HepG2 (cell line): ENCODE data around the gene MECR. TPM values are rescaled to one million over a fixed set of nuclear protein-coding genes. Genes with fewer than 3 reads are reported as not detected.

ENCODE experiments used
- ATAC-seq: fragments of 200-7000 bp; cut with Tn5 transposase; 3 replicates; pipeline ENCODE4 v1.9.1; 2020; ENCODE audit warnings: mild to moderate bottlenecking, moderate library complexity
- BruUV-seq: library from RNA; stranded (reverse); fragments of 400-500 nt; replicated peaks from 2 replicates; lab custom pipeline; 2021; lab: Mats Ljungman, UMichigan
- CTCF ChIA-PET: fragments of 300-600 bp; formaldehyde crosslinking; extraction: SDS; loops from one replicate; lab custom pipeline; 2021; ENCODE audit warnings: low total read pairs, inconsistent platforms, low intra/inter-chr PET ratio; lab: Yijun Ruan, JAX
- POLR2A ChIA-PET: fragments of 350-600 bp; sonication (Branson Sonifier 250); formaldehyde crosslinking; loops from one replicate; lab custom pipeline; 2020; ENCODE audit warnings: antibody characterized with exemption, inconsistent platforms; lab: Yijun Ruan, JAX
- DNase-seq: peaks from one replicate; pipeline ENCODE4 v3.0.0-alpha.2; 2015; ENCODE audit warnings: low spot score
- FAIRE-seq: peaks from 3 replicates; lab custom pipeline; 2011; peaks lifted over from hg19 to GRCh38; lab: Jason Lieb, UNC
- H2AFZ ChIP-seq: one replicate; pipeline ENCODE4 v1.6.1; 2011; ENCODE audit warnings: low read length, inconsistent platforms
- H3K27ac ChIP-seq: fragments of 300-600 bp; 3 replicates; pipeline ENCODE4 v1.8.0; 2011; ENCODE audit warnings: mixed run types, mild to moderate bottlenecking, mixed read lengths, low read length, inconsistent platforms; ENCODE audit not compliant: insufficient read depth; ENCODE audit errors: extremely low read length
- H3K27me3 ChIP-seq, 2 experiments: fragments of 200-600 bp in 1 of 2; 2 replicates in 1 of 2; 3 replicates in 1 of 2; pipeline versions ENCODE4 v1.6.0 to v1.8.0; 2011; ENCODE audit warnings: low read length in 2 of 2, mild to moderate bottlenecking in 2 of 2, moderate library complexity in 2 of 2, inconsistent platforms in 1 of 2; ENCODE audit not compliant: insufficient read depth in 2 of 2, control insufficient read depth in 1 of 2
- H3K36me3 ChIP-seq, 2 experiments: fragments of 200-600 bp in 1 of 2; replicated peaks in 1 of 2; 2 replicates in 1 of 2; 3 replicates in 1 of 2; pipeline versions ENCODE4 v1.5.1 to v1.8.0; 2011; ENCODE audit warnings: low read length in 2 of 2, inconsistent platforms in 1 of 2; ENCODE audit not compliant: insufficient read depth in 2 of 2, control insufficient read depth in 1 of 2
- H3K4me1 ChIP-seq: 2 replicates; pipeline ENCODE4 v1.5.1; 2012; ENCODE audit warnings: low read length, inconsistent platforms; ENCODE audit not compliant: insufficient read depth
- H3K4me2 ChIP-seq: 2 replicates; pipeline ENCODE4 v1.6.0; 2011; ENCODE audit warnings: low read depth, low read length, inconsistent platforms
- H3K4me3 ChIP-seq, 3 experiments: fragments of 200-600 bp in 1 of 3; sonication (generic), shearing (Covaris generic) in 1 of 3; replicated peaks in 1 of 3; 2 replicates each; pipeline ENCODE4 v1.5.1; 2011 to 2016; ENCODE audit warnings: low read length in 3 of 3, inconsistent platforms in 2 of 3, low read depth in 2 of 3, mild to moderate bottlenecking in 2 of 3, control low read depth in 1 of 3, mixed read lengths in 1 of 3; ENCODE audit not compliant: insufficient read depth in 1 of 3
- H3K79me2 ChIP-seq: one replicate; pipeline ENCODE4 v1.6.1; 2011; ENCODE audit warnings: low read length, inconsistent platforms; ENCODE audit not compliant: insufficient read depth
- H3K9ac ChIP-seq: 2 replicates; pipeline ENCODE4 v1.6.0; 2011; ENCODE audit warnings: mild to moderate bottlenecking, low read depth, low read length, inconsistent platforms; ENCODE audit not compliant: insufficient read depth
- H3K9me3 ChIP-seq: 2 replicates; pipeline ENCODE4 v1.5.1; 2012; ENCODE audit warnings: mild to moderate bottlenecking, low read length
- H4K20me1 ChIP-seq: 2 replicates; pipeline ENCODE4 v1.6.0; 2011; ENCODE audit warnings: inconsistent platforms, mild to moderate bottlenecking, low read length, moderate library complexity; ENCODE audit not compliant: insufficient read depth
- CREBL2 ChIP-seq: sonication (generic); formaldehyde crosslinking; IDR thresholded peaks from 2 replicates; pipeline ENCODE4 v1.8.1; 2023; ENCODE audit warnings: missing genetic modification reagents, mild to moderate bottlenecking, borderline replicate concordance
- ERF ChIP-seq: IDR thresholded peaks from 2 replicates; pipeline ENCODE4 v1.6.1; 2018; ENCODE audit warnings: missing biosample characterization, missing genetic modification reagents
- ETV6 ChIP-seq: sonication (generic); formaldehyde crosslinking; conservative IDR thresholded peaks from 2 replicates; pipeline ENCODE4 v1.4.0; 2020; ENCODE audit warnings: missing genetic modification reagents
- FOXA1 ChIP-seq, 2 experiments: fragments of 450-650 bp in 1 of 2; sonication (generic) in 1 of 2; formaldehyde crosslinking in 1 of 2; IDR thresholded peaks; 2 replicates each; pipeline versions ENCODE4 v1.4.0 to v1.6.1; 2016 to 2020; ENCODE audit warnings: missing genetic modification reagents in 1 of 2
- MLLT10 ChIP-seq: sonication (generic); formaldehyde crosslinking; IDR thresholded peaks from 2 replicates; pipeline ENCODE4 v1.4.0; 2020; ENCODE audit warnings: missing genetic modification reagents
- MTA1 ChIP-seq: sonication (generic); formaldehyde crosslinking; IDR thresholded peaks from 2 replicates; pipeline ENCODE4 v1.4.0; 2020; ENCODE audit warnings: missing genetic modification reagents, mild to moderate bottlenecking, borderline replicate concordance
- MYC ChIP-seq: sonication (generic); formaldehyde crosslinking; IDR thresholded peaks from 2 replicates; pipeline ENCODE4 v1.9.0; 2021; ENCODE audit warnings: missing genetic modification reagents, borderline replicate concordance
- NFIB ChIP-seq: sonication (generic); formaldehyde crosslinking; IDR thresholded peaks from 2 replicates; pipeline ENCODE4 v1.9.0; 2021; ENCODE audit warnings: missing genetic modification reagents, mild to moderate bottlenecking, borderline replicate concordance
- NRL ChIP-seq: sonication (generic); formaldehyde crosslinking; IDR thresholded peaks from 2 replicates; pipeline ENCODE4 v1.5.0; 2020; ENCODE audit warnings: missing genetic modification reagents, mild to moderate bottlenecking, moderate library complexity, borderline replicate concordance
- SOX6 ChIP-seq, 2 experiments: fragments of 450-650 bp in 1 of 2; sonication (generic) in 1 of 2; formaldehyde crosslinking in 1 of 2; IDR thresholded peaks; 2 replicates each; pipeline versions ENCODE4 v1.4.0 to v1.6.1; 2017 to 2020; ENCODE audit warnings: antibody characterized with exemption in 1 of 2, mild to moderate bottlenecking in 1 of 2, missing genetic modification reagents in 1 of 2
- TEAD3 ChIP-seq: optimal IDR thresholded peaks from 2 replicates; pipeline ENCODE3; 2016; ENCODE audit warnings: borderline replicate concordance
- TRIM24 ChIP-seq: sonication (generic); formaldehyde crosslinking; IDR thresholded peaks from 2 replicates; pipeline ENCODE4 v1.8.0; 2022; ENCODE audit warnings: mild to moderate bottlenecking, missing genetic modification reagents
- ZFYVE20 ChIP-seq: sonication (generic); formaldehyde crosslinking; IDR thresholded peaks from 2 replicates; pipeline ENCODE4 v1.8.0; 2023; ENCODE audit warnings: low read depth, mild to moderate bottlenecking, moderate library complexity, missing genetic modification reagents, borderline replicate concordance
- ZNF136 ChIP-seq: sonication (generic); formaldehyde crosslinking; IDR thresholded peaks from 2 replicates; pipeline ENCODE4 v1.8.1; 2022; ENCODE audit warnings: low read depth, mild to moderate bottlenecking, moderate library complexity, missing genetic modification reagents
- ZNF234 ChIP-seq: sonication (generic); formaldehyde crosslinking; conservative IDR thresholded peaks from 2 replicates; pipeline ENCODE4 v1.5.1; 2020; ENCODE audit warnings: mild to moderate bottlenecking, missing genetic modification reagents
- ZNF713 ChIP-seq: sonication (generic); formaldehyde crosslinking; IDR thresholded peaks from 2 replicates; pipeline ENCODE4 v1.4.0; 2020; ENCODE audit warnings: mild to moderate bottlenecking, missing genetic modification reagents
- WGBS: methylation state at CpG from one replicate; pipeline ENCODE4 v1.1.6; 2017; ENCODE audit warnings: low lambda C conversion rate; 5-methylcytosine and 5-hydroxymethylcytosine counted together
- in situ Hi-C: cut with HindIII; loops from 2 replicates; pipeline ENCODE4 v1.10.0; 2017; ENCODE audit warnings: low pct_unique_long_range_greater_than_20kb; ENCODE audit not compliant: extremely low pct_ligation_motif_present
- intact Hi-C: fragments of 100-400 bp; cut with micrococcal nuclease; formaldehyde crosslinking; loops from one replicate; pipeline ENCODE4 v1.10.0; 2022; ENCODE audit not compliant: unreplicated experiment
- polyA plus RNA-seq, 8 experiments: library from polyadenylated mRNA; depleted of rRNA in 3 of 8; stranded (reverse) in 7 of 8; unstranded in 1 of 8; fragments of >200 nt; fragmentation: Illumina TruSeq in 4 of 8; extraction: Trizol in 4 of 8; gene quantifications; 2 replicates each; pipeline versions ENCODE4 v1.2.1 to v1.2.3, GENCODE V29; 2011 to 2016; ENCODE audit warnings: low read depth in 4 of 8, missing spikeins in 1 of 8, mixed read lengths in 1 of 8; ENCODE audit not compliant: insufficient read depth in 1 of 8
- total RNA-seq, 5 experiments: library from RNA; depleted of rRNA; stranded (reverse); fragments of >200 nt; fragmentation: Illumina TruSeq; extraction: Trizol; gene quantifications; 2 replicates each; pipeline ENCODE4 v1.2.3, GENCODE V29; 2016; ENCODE audit warnings: low read depth in 1 of 5

The MECR gene
- total and polyA plus RNA-seq, 2 of the 13 experiments (the other 11 are each of a cell fraction or from before 2014, with no cell fraction given): 18.8 to 24.9 TPM

- TF ChIP-seq TEAD3 (CRISPR knock-in tag): peak; percentile 50
- TF ChIP-seq ZNF234 (CRISPR knock-in tag): no peak; the same call in 1 of the 2 replicates
- no peak for TF ChIP-seq NFIB
- TF ChIP-seq ZFYVE20: no peak
- peak; percentile 73; the same call in 1 of the 2 replicates for TF ChIP-seq NRL
- TF ChIP-seq ZNF136 (CRISPR knock-in tag): 0 out of 2 replicates have a peak, but pooled peaks have one; percentile 49
- TF ChIP-seq ETV6 (CRISPR knock-in tag): no peak; the same call in 1 of the 2 replicates
- TF ChIP-seq ZNF713 (CRISPR knock-in tag): no peak
- no peak for TF ChIP-seq FOXA1 (IDR thresholded peaks at IDR 0.05)
- TF ChIP-seq FOXA1 (CRISPR knock-in tag; IDR thresholded peaks at IDR 0.05): 0 out of 2 replicates have a peak, but pooled peaks have one; percentile 23
- TF ChIP-seq ERF: 0 out of 2 replicates have a peak, but pooled peaks have one; percentile 35
- peak; percentile 94 for TF ChIP-seq MYC (CRISPR knock-in tag)
- TF ChIP-seq TRIM24 (CRISPR knock-in tag): no peak
Measured at GRCh38 chr1:29230553-29231378, at the start of gene MECR (continued).

DNA sequence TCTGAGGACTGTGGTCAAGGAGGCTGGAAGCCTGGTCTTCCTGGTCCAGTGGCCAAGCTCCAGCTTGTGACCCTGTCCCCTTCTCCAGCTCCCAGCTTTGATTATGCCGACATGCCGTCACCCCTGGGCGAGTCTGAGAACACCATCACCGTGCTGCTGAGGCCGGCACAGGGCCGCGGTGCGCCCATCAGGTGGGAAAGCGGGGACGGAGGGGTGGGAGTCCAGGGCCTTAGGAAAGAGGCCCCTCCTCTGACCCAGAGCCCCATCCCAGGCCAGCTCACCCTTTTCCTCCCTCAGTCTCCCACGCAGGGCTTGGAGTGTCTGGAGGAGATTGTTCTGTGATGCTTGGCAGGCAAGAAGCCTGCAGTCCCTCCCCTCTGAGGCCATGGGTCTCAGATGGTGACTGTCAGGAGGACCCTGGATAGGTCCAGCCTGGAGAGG lies 49.2 kb upstream of the MECR start:
- Histone ChIP-seq H2AFZ (no peak overlapping the region), H3K4me2 (no peak overlapping the region), H3K36me3 (peaks cover 8 to 20% of the 10 kb centered on the region in 2 experiments), H3K79me2 (no peaks in the 10 kb centered on the region), H3K27me3 (no peaks in the 10 kb centered on the region), H3K4me1 (peaks cover 17% of the 10 kb centered on the region), H3K9me3 (no peaks in the 10 kb centered on the region), H3K9ac (no peak overlapping the region), H3K27ac (no peak overlapping the region), H4K20me1 (no peaks in the 10 kb centered on the region), H3K4me3 (no peak overlapping the region)
- intact Hi-C loops: no loop called here
- POLR2A ChIA-PET: no interaction called here
- CTCF ChIA-PET: no interaction called here
- in situ Hi-C loops: no loop called here
- 100% methylated on average over 1 of the region's 11 CpGs for WGBS
- ATAC-seq (no peak), FAIRE-seq (no peak), DNase-seq (no peak)
- no TSS peak for BruUV-seq
- TF ChIP-seq MTA1: no peak
- no peak for TF ChIP-seq CREBL2 (CRISPR knock-in tag)
- TF ChIP-seq MLLT10 (CRISPR knock-in tag): no peak
- no peak for TF ChIP-seq SOX6 (IDR thresholded peaks at IDR 0.05)
- no peak for TF ChIP-seq SOX6 (CRISPR knock-in tag; IDR thresholded peaks at IDR 0.05)
